ENCODE data around the gene ARHGAP10. TPM values are rescaled to one million over a fixed set of nuclear protein-coding genes. Genes with fewer than 3 reads are reported as not detected.

Gene ARHGAP10
- total and polyA plus RNA-seq, 10 of the 15 experiments (the other 5 are each of a cell fraction or from before 2014, with no cell fraction given), result 1.3 to 25.8 (median 17.2) TPM

GRCh38 chr4:147696866-147697265, 35.0 kb upstream of the ARHGAP10 start:
- no peaks in the 10 kb centered on the region for H4K20me1 ChIP-seq (ENCODE audit: control insufficient read depth, insufficient read depth)
- H2AFZ ChIP-seq (ENCODE audit: control insufficient read depth, low read depth, low read length), result no peak overlapping the region
- H3K9ac ChIP-seq (ENCODE audit: control insufficient read depth, insufficient read depth, low read length), result no peak overlapping the region
- in situ Hi-C loops (cut with MboI) (no loop called here), intact Hi-C loops (cut with micrococcal nuclease; ENCODE audit: unreplicated experiment) (no loop called here)
- no peak for TF ChIP-seq RELB (IDR thresholded peaks at IDR 0.05; ENCODE audit: low read depth)
- no peak for TF ChIP-seq E2F8 (IDR thresholded peaks at IDR 0.05; ENCODE audit: low read depth, partially characterized antibody)
- no peak for TF ChIP-seq YBX1 (IDR thresholded peaks at IDR 0.05)
- no peak for TF ChIP-seq CREB1 (IDR thresholded peaks at IDR 0.05; ENCODE audit: low read depth)
- TF ChIP-seq PAX8 (IDR thresholded peaks at IDR 0.05), result no peak
- TF ChIP-seq SMC3 (IDR thresholded peaks at IDR 0.05; ENCODE audit: borderline replicate concordance, low read length), result no peak
- no peak for TF ChIP-seq CBX5 (IDR thresholded peaks at IDR 0.05; ENCODE audit: low read depth)
- TF ChIP-seq NR2F1 (conservative IDR thresholded peaks at IDR 0.05), result no peak
- TF ChIP-seq RBBP5 (conservative IDR thresholded peaks at IDR 0.05), result no peak
- TF ChIP-seq SKIL (IDR thresholded peaks at IDR 0.05; ENCODE audit: low read depth, poor library complexity, severe bottlenecking), result no peak
- no peak for TF ChIP-seq LARP7 (IDR thresholded peaks at IDR 0.05)
- TF ChIP-seq GABPA (IDR thresholded peaks at IDR 0.05; ENCODE audit: low read depth), result no peak
- TF ChIP-seq CBX3 (IDR thresholded peaks at IDR 0.05; ENCODE audit: borderline replicate concordance, low read depth), result no peak
- no peak for TF ChIP-seq CEBPZ (IDR thresholded peaks at IDR 0.05; ENCODE audit: low read depth, low read length)
- H3K4me3 ChIP-seq, result no peak overlapping the region
- H3K4me2 ChIP-seq (ENCODE audit: control insufficient read depth, insufficient read depth), result no peak overlapping the region
- H3K79me2 ChIP-seq (ENCODE audit: control insufficient read depth, insufficient read depth, low read length), result no peaks in the 10 kb centered on the region
- BruUV-seq (replicated peaks), result no TSS peak
- SMC1A ChIA-PET (ENCODE audit: uncharacterized antibody, unreplicated experiment), result interaction anchor here (1.1 to 4.4 kb wide), 4 partner anchors 12 to 170 kb away, joined by 3 to 24 read pairs (median 4); no protein-coding TSS in a partner anchor
- H3K27me3 ChIP-seq (replicated peaks in 1 of 2; ENCODE audit: control insufficient read depth in 2 of 2, insufficient read depth in 2 of 2, low read length in 1 of 2), result peaks cover 0 to 5% of the 10 kb centered on the region in 2 experiments; a peak in 1 of 4 replicates
- no peaks in the 10 kb centered on the region for H3K9me3 ChIP-seq (replicated peaks; ENCODE audit: control insufficient read depth, insufficient read depth, low read length)
- no peaks in the 10 kb centered on the region for H3K36me3 ChIP-seq (ENCODE audit: control insufficient read depth in 2 of 2, insufficient read depth in 2 of 2, low read length in 1 of 2)
- DNase-seq (ENCODE audit: low read depth, low spot score) (no peak), ATAC-seq (no peak), FAIRE-seq (no peak)
- H3K27ac ChIP-seq (ENCODE audit: control insufficient read depth, insufficient read depth), result no peak overlapping the region
- H3K4me1 ChIP-seq (ENCODE audit: control insufficient read depth, insufficient read depth, low read length), result no peaks in the 10 kb centered on the region
- RAD21 ChIA-PET (ENCODE audit: unreplicated experiment), result interaction anchor here (2.0 kb wide), 1 partner anchor 170 kb away, joined by 7 read pairs; no protein-coding TSS in a partner anchor
- 0% methylated on average over 1 of the region's 1 CpG for WGBS (ENCODE audit: insufficient coverage, insufficient replicate concordance, low lambda C conversion rate, missing lambda C conversion rate)
- CTCF ChIA-PET, result interaction anchor here (1.6 to 2.6 kb wide), 3 partner anchors 12 to 170 kb away, joined by 4 to 18 read pairs (median 4); partner anchors contain the start of gene PRMT9
- POLR2A ChIA-PET, result interaction anchor here (1.8 kb wide), 1 partner anchor 12 kb away, joined by 4 read pairs; the partner anchor contains the start of gene PRMT9

Data from GM12878 (cell line).